AG10803 (cell line): ENCODE measurements around the gene TMPRSS11E.
"Not testable (repeated sequence)": the region's sequence is repeated elsewhere in the genome, so short reads cannot be mapped to it uniquely, and the experiment has no call there.

Source experiments
- DNase-seq: peaks from one replicate; pipeline ENCODE4 v3.0.0; 2010; ENCODE audit warnings: low read depth
- H3K4me3 ChIP-seq: 2 replicates; pipeline ENCODE4 v1.5.1; 2011; ENCODE audit warnings: mild to moderate bottlenecking, low read length, control low read depth
- CTCF ChIP-seq: conservative IDR thresholded peaks from 2 replicates; pipeline ENCODE4 v1.5.1; 2011; ENCODE audit warnings: mild to moderate bottlenecking, low read length, control low read depth, inconsistent platforms

The TMPRSS11E gene

GRCh38 chr4:68410149-68410548 is 37.1 kb upstream of the TMPRSS11E start:
- no peak for TF ChIP-seq CTCF
- no peak for DNase-seq
- H3K4me3 ChIP-seq: no peak overlapping the region

DNA sequence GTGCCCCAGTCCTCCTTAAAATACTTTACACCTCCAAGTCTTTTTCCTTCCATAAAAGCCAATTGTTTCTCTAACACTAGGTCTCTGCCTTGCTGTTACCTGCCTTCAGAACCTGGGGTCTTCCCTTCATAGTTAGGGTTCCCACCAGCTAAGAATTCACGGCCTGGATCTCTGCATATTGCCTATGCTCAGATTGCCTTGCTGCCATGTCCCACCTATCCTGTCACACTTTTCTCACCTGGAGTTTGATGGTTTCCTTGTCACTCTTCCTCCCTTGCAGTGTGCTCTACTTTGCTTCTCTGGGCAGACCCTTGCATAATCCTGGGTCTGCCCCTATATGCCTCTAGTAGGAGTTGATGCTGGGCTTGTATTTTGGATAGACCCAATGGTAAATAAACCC is 36.6 kb upstream of the TMPRSS11E start:
- TF ChIP-seq CTCF: no peak
- DNase-seq: no peak
- no peak overlapping the region for H3K4me3 ChIP-seq

GRCh38 chr4:68412031-68412430 is 35.2 kb upstream of the TMPRSS11E start:
- not testable (repeated sequence) for H3K4me3 ChIP-seq, DNase-seq

DNA sequence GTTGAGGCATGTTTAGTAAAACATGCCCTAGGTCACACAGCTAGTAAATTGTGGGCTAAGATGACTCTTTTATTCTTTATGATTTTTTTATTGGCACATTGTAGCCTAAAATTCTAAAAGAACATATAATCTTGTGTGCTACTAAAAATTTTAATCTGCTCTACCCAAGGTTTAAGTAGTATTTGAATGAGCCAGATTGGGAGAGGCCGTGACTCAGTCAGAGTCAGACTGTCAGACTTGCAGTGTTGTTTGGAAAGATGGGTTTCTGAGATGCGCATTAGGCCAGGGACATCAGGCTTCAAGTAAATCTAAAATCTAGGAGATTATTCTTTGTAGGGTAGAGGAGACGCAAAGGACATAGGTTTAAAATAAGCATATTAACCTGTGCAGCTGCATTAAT is 30.7 kb upstream of the TMPRSS11E start:
- TF ChIP-seq CTCF: no peak
- no peak for DNase-seq

DNA sequence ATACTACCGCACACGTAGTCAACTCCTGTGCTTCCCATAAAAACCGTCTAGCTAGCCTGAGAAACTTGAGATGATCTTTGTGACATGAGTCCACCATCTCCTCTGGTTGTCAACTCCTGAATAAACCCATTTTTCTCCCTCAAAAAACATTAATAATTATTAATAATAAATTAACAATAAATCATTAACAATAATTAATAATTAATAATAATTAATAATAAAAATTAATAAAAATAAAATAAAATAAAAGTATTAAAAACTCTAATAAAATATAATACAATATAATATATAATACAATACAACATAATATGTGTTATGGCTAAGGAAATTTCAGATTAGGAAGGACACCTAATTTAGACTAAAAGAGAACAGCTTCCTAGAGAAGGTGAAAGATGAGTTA is 20.7 kb upstream of the TMPRSS11E start:
- TF ChIP-seq CTCF: no peak
- no peak overlapping the region for H3K4me3 ChIP-seq
- DNase-seq: no peak

More for the DNA sequence above, 30.7 kb upstream of the TMPRSS11E start:
- no peak overlapping the region for H3K4me3 ChIP-seq

GRCh38 chr4:68430337-68430736 is 16.9 kb upstream of the TMPRSS11E start:
- no peak for TF ChIP-seq CTCF
- no peak overlapping the region for H3K4me3 ChIP-seq
- DNase-seq: no peak

- no peak for DNase-seq
- no peak overlapping the region for H3K4me3 ChIP-seq
- TF ChIP-seq CTCF: no peak
These were observed 14.9 kb upstream of the TMPRSS11E start for GRCh38 chr4:68432320-68432719.

- TF ChIP-seq CTCF: no peak
- DNase-seq: no peak
- no peak overlapping the region for H3K4me3 ChIP-seq
These were observed 13.7 kb upstream of the TMPRSS11E start for GRCh38 chr4:68433582-68433981.
